GM21360 (cell line): ENCODE measurements around the gene ENPP7.

ENCODE experiments used
- ATAC-seq: cut with Tn5 transposase; IDR thresholded peaks from one replicate; pipeline ENCODE4 v1.9.1; 2021; ENCODE audit warnings: mild to moderate bottlenecking, moderate library complexity; ENCODE audit not compliant: unreplicated experiment

ENPP7 gene

DNA sequence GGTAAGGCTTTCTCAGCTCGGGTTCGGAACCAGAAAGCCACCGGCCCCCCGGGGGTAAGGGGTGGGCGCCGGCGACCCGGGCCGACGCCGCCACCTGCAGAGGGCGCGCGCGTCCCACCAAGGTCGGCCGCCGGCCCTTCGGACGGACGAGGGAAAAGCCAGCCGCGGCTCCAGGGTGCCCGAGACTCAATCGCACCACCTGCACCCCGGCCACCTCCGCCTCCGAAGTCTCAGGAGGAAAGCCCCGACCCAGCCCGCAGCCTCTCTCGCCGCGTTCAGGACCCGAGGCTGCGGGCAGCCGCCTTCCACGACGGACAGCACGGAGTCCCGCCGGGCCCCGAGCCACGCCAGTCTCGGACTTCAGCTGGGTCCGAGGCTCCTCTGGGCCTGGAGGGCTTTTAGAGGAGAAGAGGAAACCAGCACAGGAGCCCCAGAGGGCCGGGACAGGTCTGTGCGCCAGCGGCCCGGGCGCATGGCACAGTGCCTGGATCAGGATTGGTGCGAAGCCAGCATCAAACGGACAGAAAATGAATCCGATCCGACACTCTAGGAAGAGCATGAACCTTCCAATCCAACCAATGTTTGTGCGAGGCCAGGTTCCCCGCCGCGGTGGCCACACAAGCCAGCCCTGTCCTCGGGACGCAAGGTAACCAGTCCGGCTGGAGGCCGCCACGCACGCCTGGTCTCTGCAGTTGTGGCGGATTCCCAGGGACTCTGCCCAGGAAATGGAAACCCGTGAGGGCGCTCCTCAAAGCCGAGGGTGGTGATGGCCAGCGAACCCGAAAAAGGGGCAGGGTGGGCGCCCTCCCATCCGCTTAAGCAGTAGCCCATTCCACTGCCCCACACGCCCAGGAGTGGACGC is 59.4 kb downstream of the ENPP7 start:
- ATAC-seq, result no peak

GRCh38 chr17:79790805-79791734 is 60.3 kb downstream of the ENPP7 start:
- ATAC-seq, result no peak

GRCh38 chr17:79791735-79792161 is 61.0 kb downstream of the ENPP7 start:
- ATAC-seq, result no peak
